PC-9 (cell line): ENCODE data around the gene PDGFD.

ENCODE experiments used
- EZH2 ChIP-seq: fragments of 200-600 bp; sonication (generic); IDR thresholded peaks from 2 replicates; pipeline ENCODE4 v1.8.0; 2017; ENCODE audit warnings: antibody characterized with exemption, low read depth
- TF ChIP-seq, protein P1 (sequence below): fragments of 200-600 bp; sonication (generic); conservative IDR thresholded peaks from 2 replicates; pipeline ENCODE4 v1.6.1; 2017; ENCODE audit warnings: mixed run types, antibody characterized with exemption, mild to moderate bottlenecking, moderate library complexity

DNA sequence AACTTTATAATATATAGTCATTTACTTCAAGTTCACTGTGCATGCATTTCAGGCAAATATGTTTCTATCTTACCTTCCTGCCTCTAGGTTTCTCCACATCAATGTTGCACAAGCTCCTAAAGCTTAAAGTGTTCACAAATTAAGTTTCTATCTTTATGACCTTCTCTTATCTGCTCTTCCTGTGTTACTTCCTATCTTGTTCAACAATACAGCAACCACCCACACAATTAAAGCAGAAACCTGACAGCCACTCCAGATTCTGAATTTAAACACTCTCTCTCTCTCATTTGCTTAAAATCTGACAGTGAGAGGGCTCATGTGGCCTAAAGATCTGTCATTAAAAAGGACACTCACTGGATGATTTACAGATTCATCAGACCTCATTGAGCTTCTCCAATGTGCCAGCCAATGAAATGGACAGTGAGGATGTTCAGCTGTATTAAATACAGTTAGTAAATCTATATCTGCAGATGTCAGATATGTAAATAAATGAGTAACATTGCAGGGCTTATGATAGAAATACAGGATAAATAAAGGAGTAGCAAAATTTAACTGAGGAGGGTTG is 10.9 kb downstream of the PDGFD start:
- TF ChIP-seq, protein P1, sequence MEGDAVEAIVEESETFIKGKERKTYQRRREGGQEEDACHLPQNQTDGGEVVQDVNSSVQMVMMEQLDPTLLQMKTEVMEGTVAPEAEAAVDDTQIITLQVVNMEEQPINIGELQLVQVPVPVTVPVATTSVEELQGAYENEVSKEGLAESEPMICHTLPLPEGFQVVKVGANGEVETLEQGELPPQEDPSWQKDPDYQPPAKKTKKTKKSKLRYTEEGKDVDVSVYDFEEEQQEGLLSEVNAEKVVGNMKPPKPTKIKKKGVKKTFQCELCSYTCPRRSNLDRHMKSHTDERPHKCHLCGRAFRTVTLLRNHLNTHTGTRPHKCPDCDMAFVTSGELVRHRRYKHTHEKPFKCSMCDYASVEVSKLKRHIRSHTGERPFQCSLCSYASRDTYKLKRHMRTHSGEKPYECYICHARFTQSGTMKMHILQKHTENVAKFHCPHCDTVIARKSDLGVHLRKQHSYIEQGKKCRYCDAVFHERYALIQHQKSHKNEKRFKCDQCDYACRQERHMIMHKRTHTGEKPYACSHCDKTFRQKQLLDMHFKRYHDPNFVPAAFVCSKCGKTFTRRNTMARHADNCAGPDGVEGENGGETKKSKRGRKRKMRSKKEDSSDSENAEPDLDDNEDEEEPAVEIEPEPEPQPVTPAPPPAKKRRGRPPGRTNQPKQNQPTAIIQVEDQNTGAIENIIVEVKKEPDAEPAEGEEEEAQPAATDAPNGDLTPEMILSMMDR = no peak
- TF ChIP-seq EZH2 = no peak
